Measurements from ENCODE around the gene CTNNA3.

Gene CTNNA3

DNA sequence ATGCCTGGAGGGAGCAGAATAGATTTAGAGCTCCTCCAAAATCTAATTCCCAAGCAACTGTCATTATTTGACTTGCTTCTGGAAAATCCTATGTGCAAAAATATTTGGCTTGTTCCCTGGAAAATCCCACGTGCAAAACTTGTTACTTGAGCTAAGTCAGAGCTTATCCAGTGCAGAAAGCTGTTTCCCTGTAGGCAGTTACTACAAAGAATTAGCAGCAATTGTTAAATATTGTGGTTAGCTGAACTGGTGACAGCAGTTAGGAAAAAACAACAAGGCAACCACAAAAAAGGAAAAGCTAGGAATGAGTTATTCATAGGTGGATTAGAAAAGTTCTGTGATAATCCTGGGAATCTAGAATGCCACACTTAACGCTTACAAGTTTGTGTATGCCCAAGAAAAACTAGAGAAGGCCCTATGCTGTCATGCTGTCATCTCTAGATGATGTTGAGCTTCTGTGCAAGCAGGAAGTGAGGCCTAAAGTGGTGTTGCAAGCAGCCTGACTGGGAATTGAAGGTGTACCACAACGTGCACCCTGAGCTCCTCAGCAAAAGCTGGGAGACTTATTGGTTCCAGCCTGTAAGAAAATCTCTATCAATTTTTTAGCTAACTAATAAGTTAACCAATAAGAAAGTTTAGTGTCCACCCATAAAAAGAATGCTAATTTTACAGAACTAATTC is 1508.8 kb downstream of the CTNNA3 start:
- H3K4me3 ChIP-seq (ENCODE audit: low read depth, low read length): no peak overlapping the region
- no peak for DNase-seq (ENCODE audit: low read depth)
- TF ChIP-seq, protein P1, sequence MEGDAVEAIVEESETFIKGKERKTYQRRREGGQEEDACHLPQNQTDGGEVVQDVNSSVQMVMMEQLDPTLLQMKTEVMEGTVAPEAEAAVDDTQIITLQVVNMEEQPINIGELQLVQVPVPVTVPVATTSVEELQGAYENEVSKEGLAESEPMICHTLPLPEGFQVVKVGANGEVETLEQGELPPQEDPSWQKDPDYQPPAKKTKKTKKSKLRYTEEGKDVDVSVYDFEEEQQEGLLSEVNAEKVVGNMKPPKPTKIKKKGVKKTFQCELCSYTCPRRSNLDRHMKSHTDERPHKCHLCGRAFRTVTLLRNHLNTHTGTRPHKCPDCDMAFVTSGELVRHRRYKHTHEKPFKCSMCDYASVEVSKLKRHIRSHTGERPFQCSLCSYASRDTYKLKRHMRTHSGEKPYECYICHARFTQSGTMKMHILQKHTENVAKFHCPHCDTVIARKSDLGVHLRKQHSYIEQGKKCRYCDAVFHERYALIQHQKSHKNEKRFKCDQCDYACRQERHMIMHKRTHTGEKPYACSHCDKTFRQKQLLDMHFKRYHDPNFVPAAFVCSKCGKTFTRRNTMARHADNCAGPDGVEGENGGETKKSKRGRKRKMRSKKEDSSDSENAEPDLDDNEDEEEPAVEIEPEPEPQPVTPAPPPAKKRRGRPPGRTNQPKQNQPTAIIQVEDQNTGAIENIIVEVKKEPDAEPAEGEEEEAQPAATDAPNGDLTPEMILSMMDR (IDR thresholded peaks at IDR 0.05; ENCODE audit: control insufficient read depth, extremely low read depth, insufficient read depth): no peak

DNA sequence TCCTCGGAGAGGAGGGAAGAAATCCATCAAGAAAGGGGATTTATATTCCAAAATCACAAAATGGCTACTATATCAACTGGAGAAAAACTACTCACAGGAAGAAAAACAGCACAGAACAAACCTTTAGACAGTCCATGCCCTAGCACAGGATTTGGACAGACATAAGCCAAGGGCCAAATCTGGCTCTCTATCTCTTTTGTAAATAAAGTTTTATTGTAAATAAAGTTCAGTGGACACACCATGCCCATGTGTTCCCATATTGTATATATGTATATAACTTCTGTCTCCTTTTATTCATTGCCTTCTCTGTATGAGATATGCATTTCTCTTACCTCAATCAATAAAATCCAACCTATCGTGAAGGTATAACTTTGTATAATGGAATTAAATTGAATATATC is 1513.0 kb downstream of the CTNNA3 start:
- TF ChIP-seq, protein P1 (IDR thresholded peaks at IDR 0.05; ENCODE audit: control insufficient read depth, extremely low read depth, insufficient read depth): no peak
- no peak for DNase-seq (ENCODE audit: low read depth)
- no peak overlapping the region for H3K4me3 ChIP-seq (ENCODE audit: low read depth, low read length)

DNA sequence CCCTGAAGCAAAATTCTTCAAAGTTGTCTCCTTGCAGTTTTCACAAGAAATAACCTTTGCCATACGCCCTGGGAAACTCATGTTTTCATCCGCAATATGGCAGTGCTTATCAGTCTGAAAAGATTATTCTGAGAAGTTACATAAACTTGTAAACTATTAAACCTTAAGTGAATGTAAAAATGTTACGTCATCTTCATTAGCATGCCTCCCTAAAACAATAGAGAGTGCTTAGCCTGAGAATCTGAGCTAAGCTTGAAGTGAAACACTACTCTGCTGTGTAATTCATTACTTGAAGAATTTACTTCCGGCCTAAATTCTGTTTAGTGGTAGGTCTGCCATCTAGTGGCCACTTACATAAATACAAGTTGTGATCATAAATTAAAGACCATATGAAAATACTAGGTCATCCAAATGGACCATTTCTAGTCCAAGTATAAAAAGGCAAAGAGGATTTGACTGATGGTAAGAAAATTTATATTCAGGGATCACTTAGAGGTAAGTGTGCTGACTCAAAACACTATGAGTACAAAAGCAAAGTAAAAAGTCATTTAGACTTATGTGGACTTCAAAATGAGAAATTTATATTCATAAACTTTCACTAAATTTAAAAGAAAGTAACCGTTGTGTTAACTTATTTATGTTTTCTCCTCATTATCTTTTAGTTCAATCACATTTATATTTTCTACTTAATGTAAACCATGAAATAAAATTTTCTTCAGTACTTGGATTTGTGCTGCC is 1515.2 kb downstream of the CTNNA3 start:
- H3K4me3 ChIP-seq (ENCODE audit: low read depth, low read length): no peak overlapping the region
- peak; percentile 31 for DNase-seq (ENCODE audit: low read depth)
- TF ChIP-seq, protein P1 (IDR thresholded peaks at IDR 0.05; ENCODE audit: control insufficient read depth, extremely low read depth, insufficient read depth): peak; percentile 57

DNA sequence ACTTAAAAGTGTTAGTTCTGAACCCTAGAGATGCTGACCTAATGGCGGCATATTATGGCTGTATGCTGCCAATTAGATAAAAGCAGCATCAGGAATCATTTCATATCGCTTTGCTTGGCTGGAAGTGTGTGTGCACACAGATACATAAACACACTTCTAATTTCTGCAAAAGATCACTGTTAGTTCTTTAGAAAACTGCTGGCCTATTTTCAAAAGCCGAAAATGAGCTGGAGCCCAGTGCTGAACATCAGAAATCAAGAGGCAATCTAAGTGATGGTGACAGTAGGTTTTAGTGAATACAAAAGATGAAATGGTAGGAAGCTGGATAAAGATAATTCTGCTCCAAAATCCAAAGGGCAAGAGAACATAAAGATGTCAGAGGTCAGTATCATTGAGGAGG is 1516.0 kb downstream of the CTNNA3 start:
- H3K4me3 ChIP-seq (ENCODE audit: low read depth, low read length): no peak overlapping the region
- TF ChIP-seq, protein P1 (IDR thresholded peaks at IDR 0.05; ENCODE audit: control insufficient read depth, extremely low read depth, insufficient read depth): no peak
- DNase-seq (ENCODE audit: low read depth): no peak

DNA sequence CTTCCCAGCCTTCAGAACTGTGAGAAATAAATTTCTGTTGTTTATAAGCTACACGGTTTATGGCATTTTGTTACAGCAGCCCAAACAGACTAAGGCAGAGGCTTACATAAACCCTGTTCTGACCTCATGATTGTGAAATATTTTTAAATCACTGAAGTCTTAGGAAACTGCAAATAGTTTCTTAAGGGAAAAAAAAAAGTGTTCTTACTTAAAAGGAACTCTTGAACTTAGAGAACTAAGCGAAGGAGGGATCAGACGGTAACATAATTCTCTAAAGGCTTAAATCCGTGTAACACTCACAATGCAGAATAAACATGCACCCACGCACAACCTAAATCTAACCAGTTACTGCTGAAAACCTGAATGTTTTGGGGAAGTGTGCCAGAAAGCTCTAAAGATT is 1519.2 kb downstream of the CTNNA3 start:
- TF ChIP-seq, protein P1 (IDR thresholded peaks at IDR 0.05; ENCODE audit: control insufficient read depth, extremely low read depth, insufficient read depth): no peak
- DNase-seq (ENCODE audit: low read depth): no peak
- no peak overlapping the region for H3K4me3 ChIP-seq (ENCODE audit: low read depth, low read length)

DNA sequence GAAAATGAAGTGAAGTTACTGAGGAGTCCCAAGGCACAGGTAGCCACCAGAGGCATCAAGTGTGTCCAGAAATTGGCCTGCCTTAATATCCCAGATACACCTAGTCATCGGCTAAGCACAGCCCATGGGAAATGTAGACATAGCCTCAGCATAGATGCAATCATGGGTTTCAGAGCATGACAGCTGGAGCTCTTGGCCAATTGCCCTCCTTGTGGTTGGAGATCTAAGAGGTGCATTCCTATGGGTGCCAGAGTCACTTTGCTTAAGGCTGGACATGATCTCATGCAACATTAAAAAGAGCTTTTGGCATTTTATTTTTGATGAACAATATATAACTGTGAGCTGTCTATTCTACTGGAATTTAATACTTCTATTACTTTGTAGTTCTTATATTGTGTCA is 1528.2 kb downstream of the CTNNA3 start:
- DNase-seq (ENCODE audit: low read depth): no peak
- TF ChIP-seq, protein P1 (IDR thresholded peaks at IDR 0.05; ENCODE audit: control insufficient read depth, extremely low read depth, insufficient read depth): no peak
- no peak overlapping the region for H3K4me3 ChIP-seq (ENCODE audit: low read depth, low read length)

All from LNCaP clone FGC (cell line).